SK-N-SH treated with all-trans-retinoic acid at 6 μM for 48 hours (cell line): ENCODE results near the gene GKN1.

ENCODE experiments used
- ARNTL ChIP-seq: fragments of 450-650 bp; formaldehyde crosslinking; IDR thresholded peaks from 2 replicates; pipeline ENCODE4 v1.5.0; 2020; ENCODE audit warnings: low read depth, mild to moderate bottlenecking, moderate library complexity, borderline replicate concordance
- CREB5 ChIP-seq: fragments of 250-450 bp; sonication (Bioruptor Pico); IDR thresholded peaks from 2 replicates; pipeline ENCODE4 v1.5.1; 2020; ENCODE audit warnings: low read depth, mild to moderate bottlenecking, moderate library complexity
- ESRRG ChIP-seq: fragments of 250-450 bp; sonication (Bioruptor Pico); IDR thresholded peaks from 2 replicates; pipeline ENCODE4 v1.6.1; 2021; ENCODE audit warnings: mild to moderate bottlenecking
- ISL1 ChIP-seq: fragments of 250-450 bp; sonication (Bioruptor Pico); IDR thresholded peaks from 2 replicates; pipeline ENCODE4 v2.1.2; 2022; ENCODE audit warnings: mild to moderate bottlenecking, moderate library complexity
- PATZ1 ChIP-seq: fragments of 250-450 bp; sonication (Bioruptor Pico); IDR thresholded peaks from 2 replicates; pipeline ENCODE4 v1.8.0; 2020; ENCODE audit warnings: mild to moderate bottlenecking, moderate library complexity, borderline replicate concordance
- POU6F1 ChIP-seq: fragments of 250-450 bp; sonication (Bioruptor Pico); IDR thresholded peaks from 2 replicates; pipeline ENCODE4 v1.8.0; 2021; ENCODE audit warnings: low read depth, mild to moderate bottlenecking, moderate library complexity, borderline replicate concordance
- PPARA ChIP-seq: fragments of 250-450 bp; sonication (Bioruptor Pico); IDR thresholded peaks from 2 replicates; pipeline ENCODE4 v1.5.0; 2020; ENCODE audit warnings: mild to moderate bottlenecking, borderline replicate concordance
- TOX ChIP-seq: fragments of 250-450 bp; sonication (Bioruptor Pico); IDR thresholded peaks from 2 replicates; pipeline ENCODE4 v1.8.0; 2021; ENCODE audit warnings: mild to moderate bottlenecking, moderate library complexity, borderline replicate concordance
- TSHZ2 ChIP-seq: fragments of 250-450 bp; sonication (Bioruptor Pico); IDR thresholded peaks from 2 replicates; pipeline ENCODE4 v1.5.0; 2020; ENCODE audit warnings: mild to moderate bottlenecking, moderate library complexity
- ZFP3 ChIP-seq: fragments of 250-450 bp; sonication (Bioruptor Pico); IDR thresholded peaks from 2 replicates; pipeline ENCODE4 v1.5.0; 2020; ENCODE audit warnings: mild to moderate bottlenecking, moderate library complexity
- ZNF565 ChIP-seq: fragments of 450-650 bp; formaldehyde crosslinking; conservative IDR thresholded peaks from 2 replicates; pipeline ENCODE4 v1.5.0; 2020; ENCODE audit warnings: low read depth, mild to moderate bottlenecking, moderate library complexity
- ZNF8 ChIP-seq: fragments of 450-650 bp; formaldehyde crosslinking; IDR thresholded peaks from 2 replicates; pipeline ENCODE4 v1.5.0; 2020; ENCODE audit warnings: mild to moderate bottlenecking, moderate library complexity

GRCh38 chr2:68943581-68944568 is 30.6 kb upstream of the GKN1 start:
- no peak for TF ChIP-seq ARNTL (CRISPR knock-in tag)
- no peak for TF ChIP-seq TOX
- TF ChIP-seq ISL1 (CRISPR knock-in tag) = no peak
- TF ChIP-seq ZNF8 (CRISPR knock-in tag) = no peak
- TF ChIP-seq ZNF565 = no peak
- no peak for TF ChIP-seq TSHZ2 (CRISPR knock-in tag)
- TF ChIP-seq ZFP3 (CRISPR knock-in tag) = no peak
- TF ChIP-seq PPARA (CRISPR knock-in tag) = no peak
- no peak for TF ChIP-seq PATZ1 (CRISPR knock-in tag)
- TF ChIP-seq ESRRG = no peak
- no peak for TF ChIP-seq CREB5 (CRISPR knock-in tag)
- TF ChIP-seq POU6F1 = no peak
